Midbrain (tissue), 1 donor: Measurements from ENCODE around the gene BOC.
A peak's percentile ranks its signal among the peaks of the same experiment; 100 is the strongest.

Source experiments
- DNase-seq: peaks from one replicate; lab custom pipeline; 2025; lab: John Stamatoyannopoulos, UW

BOC gene

DNA sequence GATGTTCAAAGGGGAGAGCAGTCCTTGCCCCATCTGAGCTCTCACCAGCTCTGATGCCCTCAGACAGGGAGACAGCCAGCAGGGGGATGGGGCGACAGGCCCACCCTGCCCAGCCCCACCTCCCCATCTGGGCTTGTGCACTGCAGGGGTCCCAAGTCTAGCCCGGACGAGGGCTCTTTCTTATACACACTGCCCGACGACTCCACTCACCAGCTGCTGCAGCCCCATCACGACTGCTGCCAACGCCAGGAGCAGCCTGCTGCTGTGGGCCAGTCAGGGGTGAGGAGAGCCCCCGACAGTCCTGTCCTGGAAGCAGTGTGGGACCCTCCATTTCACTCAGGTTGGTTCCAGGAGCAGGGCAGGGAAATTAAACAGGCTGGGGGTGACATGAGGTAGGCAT is 73.9 kb downstream of the BOC start:
- DNase-seq, result no peak

- DNase-seq, result no peak
Observed at GRCh38 chr3:113285741-113286140, 74.4 kb downstream of the BOC start.

GRCh38 chr3:113286524-113286923 is 75.2 kb downstream of the BOC start:
- DNase-seq, result no peak

DNA sequence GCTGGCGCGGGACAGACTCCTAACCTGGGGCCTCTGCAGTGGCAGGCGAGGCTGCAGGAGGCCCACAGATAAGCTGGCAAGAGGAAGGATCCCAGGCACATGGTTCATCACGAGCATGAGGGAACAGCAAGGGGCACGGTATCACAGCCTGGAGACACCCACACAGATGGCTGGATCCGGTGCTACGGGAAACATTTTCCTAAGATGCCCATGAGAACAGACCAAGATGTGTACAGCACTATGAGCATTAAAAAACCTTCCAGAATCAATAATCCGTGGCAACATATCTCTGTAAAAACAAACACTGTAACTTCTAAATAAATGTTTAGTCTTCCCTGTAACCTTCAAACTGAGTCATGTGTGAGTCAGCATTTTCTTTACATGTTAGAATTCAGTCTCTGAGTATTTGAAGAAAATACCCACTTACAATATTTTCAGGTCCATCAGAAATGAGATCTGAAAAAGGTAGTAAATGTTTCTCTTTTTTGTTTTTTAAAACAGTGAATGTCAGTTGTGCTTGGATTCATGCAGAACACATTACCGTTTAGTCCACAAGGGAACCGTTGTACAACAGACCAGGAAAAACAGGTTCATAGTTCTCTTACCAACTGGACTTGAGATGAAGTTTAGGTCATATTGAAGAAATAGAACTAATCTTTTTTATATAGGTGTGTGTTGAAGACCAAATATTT is 75.9 kb downstream of the BOC start:
- DNase-seq, result peak; percentile 28

GRCh38 chr3:113287803-113288648 is 76.7 kb downstream of the BOC start:
- DNase-seq, result peak; percentile 79

GRCh38 chr3:113288881-113289280 is 77.5 kb downstream of the BOC start:
- no peak for DNase-seq

DNA sequence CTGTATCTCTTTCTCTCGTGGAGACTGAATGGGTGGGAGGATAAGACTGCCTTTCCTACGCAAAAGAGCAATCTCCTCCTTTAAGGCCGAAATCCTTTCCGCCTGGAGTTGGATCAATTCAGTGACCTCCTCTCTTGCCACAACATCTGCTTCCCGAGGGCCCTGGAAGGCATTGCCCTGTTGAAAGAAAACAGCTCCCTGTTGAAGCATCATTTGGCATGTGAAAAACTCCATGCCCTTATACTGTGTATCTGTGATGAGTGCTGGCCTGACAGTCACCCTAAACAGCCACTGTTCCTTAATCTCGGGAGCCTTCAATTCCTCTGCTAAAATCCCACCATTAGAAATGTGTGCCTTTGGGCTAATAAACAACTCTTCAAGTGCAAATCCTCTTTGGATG is 80.2 kb downstream of the BOC start:
- DNase-seq, result no peak

GRCh38 chr3:113292933-113293332 is 81.6 kb downstream of the BOC start:
- DNase-seq, result no peak

DNA sequence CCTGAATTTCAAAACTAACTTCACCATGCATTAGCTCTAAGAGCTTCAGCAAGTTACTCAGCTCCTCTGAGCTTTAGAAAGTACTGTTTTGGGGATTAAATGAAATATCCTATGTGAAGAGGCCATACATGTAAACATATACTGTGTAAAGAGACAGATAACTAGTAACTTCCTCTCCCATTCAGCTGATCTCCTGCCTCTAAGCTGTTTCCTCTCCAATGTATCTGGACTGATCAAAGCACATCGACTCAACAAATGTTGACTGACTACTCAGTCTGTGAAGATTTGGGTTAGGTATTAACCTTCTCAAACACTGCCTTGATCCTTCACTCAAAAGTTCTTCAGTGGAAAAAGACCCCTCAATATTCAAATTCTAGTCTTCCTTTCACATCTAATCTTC is 82.0 kb downstream of the BOC start:
- DNase-seq, result no peak

GRCh38 chr3:113295463-113295862 is 84.1 kb downstream of the BOC start:
- DNase-seq, result no peak

GRCh38 chr3:113297287-113297686 is 85.9 kb downstream of the BOC start:
- no peak for DNase-seq

DNA sequence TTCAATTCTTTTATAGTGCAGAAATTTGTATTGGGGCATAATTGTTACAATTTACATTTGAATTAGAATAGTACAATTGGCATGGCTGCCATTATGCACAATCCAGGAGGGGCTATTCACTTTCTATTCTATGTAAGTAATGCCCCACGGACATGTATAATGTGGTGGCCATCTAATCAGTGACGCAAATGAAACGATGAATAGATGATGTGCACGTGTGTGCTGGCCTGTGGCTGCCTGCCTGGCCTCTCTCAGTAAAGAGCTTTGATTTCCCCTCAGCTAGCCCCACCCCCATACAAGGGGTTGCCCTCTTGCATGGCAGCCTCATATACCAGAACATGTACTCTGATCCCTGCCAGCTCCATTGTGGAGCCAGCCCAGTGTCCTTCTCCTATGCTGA is 86.5 kb downstream of the BOC start:
- DNase-seq, result no peak

DNA sequence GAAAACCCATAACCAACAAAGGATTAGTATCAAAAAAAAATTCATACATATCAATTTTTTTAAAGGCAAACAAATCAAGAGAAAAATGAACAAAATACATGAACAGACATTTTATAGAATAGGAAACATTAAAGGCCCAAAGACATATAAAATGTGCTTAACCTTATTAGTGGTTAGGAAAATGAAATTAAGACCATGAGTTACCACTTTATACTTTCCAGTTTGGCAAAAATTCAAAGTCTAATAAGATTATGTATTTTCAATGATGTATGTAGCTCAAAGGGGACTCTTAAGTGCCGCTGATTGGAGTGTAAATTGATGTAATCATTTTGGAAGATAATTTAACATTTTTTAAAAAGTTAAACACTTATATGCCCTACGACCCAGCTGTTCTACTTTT is 89.2 kb downstream of the BOC start:
- DNase-seq, result no peak

GRCh38 chr3:113304102-113304501 is 92.7 kb downstream of the BOC start:
- DNase-seq, result no peak

- no peak for DNase-seq
Observed at GRCh38 chr3:113304856-113305540, 93.6 kb downstream of the BOC start.

DNA sequence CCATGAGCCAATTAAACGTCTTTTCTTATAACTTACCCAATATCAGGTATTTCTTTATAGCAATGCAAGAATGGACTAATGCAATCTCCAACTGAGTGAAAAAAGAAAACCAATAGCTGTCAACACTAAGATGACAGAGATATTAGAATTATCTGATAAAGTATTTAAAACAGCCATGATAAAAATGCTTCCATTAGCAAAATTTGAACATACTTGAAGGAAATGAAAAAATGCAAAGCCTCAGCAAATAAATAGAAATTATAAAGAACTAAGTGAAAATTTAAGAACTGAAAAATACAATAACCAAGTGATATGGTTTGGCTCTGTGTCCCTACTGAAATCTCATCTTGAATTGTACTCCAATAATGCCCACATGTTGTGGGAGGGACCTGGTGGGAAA is 99.6 kb downstream of the BOC start:
- DNase-seq, result no peak

- DNase-seq, result no peak
Observed at GRCh38 chr3:113312416-113312815, 101.1 kb downstream of the BOC start.

DNA sequence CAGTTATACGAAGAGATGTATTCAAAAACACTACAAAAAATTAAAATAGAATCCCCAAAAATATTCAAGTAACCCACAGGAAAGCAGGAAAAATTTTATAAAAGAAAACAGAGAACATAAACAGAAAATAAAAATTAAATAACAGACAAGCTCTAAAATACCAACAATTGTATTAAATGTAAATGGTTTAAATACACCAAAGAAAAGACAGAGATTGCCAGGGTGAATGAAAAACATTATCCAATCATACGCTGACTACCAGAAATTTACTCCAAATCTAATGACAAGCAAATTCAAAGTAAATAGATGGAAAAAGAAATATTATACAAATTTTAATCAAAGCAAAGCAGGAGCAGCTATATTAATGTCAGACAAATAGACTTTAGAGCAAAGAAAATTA is 103.6 kb downstream of the BOC start:
- no peak for DNase-seq

DNA sequence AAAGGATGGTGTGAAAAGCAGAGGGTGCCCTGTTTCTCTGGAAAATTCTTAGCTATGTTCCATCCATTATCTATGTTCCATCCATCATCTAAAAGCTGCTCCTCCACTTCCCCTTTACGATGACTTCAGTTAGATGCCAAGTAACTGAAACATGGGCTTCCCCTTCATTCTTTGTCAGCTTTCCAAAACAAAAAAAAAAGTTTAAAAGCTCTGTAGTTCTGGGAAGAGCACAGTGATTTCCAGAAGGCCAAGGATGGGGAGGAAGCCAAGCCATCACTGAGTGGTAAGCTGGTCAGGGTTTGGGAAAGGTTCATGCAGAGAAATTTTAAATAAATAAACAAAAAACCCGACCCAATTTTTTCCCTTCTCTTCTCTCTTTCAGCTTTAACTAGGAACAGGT is 118.4 kb downstream of the BOC start:
- DNase-seq, result no peak

DNA sequence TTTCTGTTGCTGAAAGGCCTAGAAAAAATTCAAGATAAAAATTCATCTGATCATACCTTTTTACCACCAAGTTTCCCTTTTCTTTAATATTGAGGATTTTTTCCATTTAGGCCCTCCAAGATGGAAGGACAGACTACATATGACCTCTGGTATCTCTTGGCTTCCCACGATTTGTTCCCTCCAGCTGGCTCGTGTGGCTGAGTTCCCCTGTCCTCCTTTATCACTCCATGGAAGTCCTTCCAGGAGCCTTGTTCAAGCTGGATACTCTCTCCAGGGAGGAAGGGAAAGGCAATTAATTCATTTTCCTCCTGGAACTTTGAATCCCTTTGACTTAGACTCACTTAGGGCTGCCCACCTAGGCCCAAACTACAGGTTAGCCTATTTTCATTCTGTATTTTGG is 119.4 kb downstream of the BOC start:
- no peak for DNase-seq

DNA sequence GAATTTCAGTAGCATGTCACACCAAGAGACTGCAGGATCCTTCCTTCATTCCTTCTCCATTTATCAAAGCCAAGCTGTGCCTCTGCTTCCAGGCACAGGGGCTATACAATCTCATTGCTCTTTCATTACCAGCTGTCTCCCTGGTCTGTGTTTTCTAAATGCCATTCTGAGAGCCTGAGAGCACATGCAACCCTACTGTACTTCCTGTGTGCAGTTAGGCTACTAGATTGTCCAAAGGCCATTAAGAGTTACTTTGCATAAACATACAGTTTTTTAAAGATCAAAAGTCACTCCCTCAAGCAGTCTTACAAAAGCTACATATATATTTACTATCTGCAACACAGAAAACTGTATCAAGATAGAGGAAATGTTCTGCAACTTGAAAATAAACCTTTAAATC is 119.8 kb downstream of the BOC start:
- DNase-seq, result no peak
